GM06990 (cell line): ENCODE measurements around the gene RABL2B.
"Not testable (repeated sequence)": the region's sequence is repeated elsewhere in the genome, so short reads cannot be mapped to it uniquely, and the experiment has no call there.

ENCODE experiments used
- DNase-seq: peaks from one replicate; pipeline ENCODE4 v3.0.0-alpha.2; 2011; ENCODE audit not compliant: insufficient read length; ENCODE audit errors: extremely low read depth
- H3K27me3 ChIP-seq: replicated peaks from 2 replicates; pipeline ENCODE4 v1.6.0; 2011; ENCODE audit warnings: low read length; ENCODE audit not compliant: control insufficient read depth, insufficient read depth
- H3K36me3 ChIP-seq: 2 replicates; pipeline ENCODE4 v1.5.1; 2011; ENCODE audit warnings: low read length; ENCODE audit not compliant: control insufficient read depth, insufficient read depth
- H3K4me3 ChIP-seq: replicated peaks from 2 replicates; pipeline ENCODE4 v1.5.1; 2011; ENCODE audit warnings: low read depth, mild to moderate bottlenecking, control low read depth, low read length
- TF ChIP-seq, protein P1 (sequence below): IDR thresholded peaks from 2 replicates; pipeline ENCODE4 v1.5.1; 2011; ENCODE audit warnings: low read length, control low read depth, mild to moderate bottlenecking, inconsistent platforms; ENCODE audit not compliant: insufficient read depth, poor library complexity, severe bottlenecking

Gene RABL2B

DNA sequence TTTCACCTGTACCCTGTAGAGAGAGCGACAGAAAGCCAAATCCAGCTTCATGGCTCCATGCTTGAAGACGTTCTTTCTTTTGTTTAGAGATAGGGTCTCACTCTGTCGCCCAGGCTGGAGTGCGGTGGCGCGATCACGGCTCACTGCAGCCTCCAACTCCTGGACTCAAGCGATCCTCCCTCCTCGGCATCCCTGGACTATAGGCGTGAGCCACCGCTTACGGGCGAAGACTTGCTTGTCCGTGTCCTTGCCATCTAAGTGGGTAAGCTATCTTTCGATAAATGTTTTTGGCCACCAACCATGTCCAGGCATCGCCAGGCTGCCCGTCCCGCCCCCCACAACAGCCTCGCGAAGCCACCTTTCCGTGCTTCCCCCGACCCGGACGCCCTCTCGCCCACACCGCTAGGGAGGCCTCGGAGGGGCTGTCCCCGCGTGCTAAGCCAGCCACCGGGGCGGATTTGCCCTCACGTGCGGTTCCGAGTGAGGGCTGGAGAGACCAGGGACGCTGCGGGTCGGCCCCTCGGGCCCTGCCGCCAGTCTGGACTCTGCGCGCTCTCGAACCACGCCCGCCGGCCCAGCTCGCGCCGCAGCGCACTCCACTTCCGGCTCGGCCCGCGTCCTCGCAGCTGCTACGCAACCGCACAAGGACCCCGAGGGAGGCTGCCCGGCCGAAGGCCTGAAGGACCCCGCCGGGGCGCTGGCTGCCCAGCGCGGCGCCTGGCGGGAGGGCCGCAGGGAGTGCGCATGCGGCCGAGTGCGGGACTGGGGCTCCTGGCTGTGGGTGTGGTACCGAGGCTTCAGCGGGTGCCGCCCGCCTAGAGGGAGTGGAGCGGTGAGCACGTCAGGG lies at the start of gene RABL2B:
TSS of gene RABL2B (minus strand) at position 604 of the 847 bp plus-strand sequence. CDS start 1,342 bp downstream, outside the sequence.
- H3K4me3 ChIP-seq = peak within 1 kb of the TSS; percentile 67
- H3K27me3 ChIP-seq, H3K36me3 ChIP-seq: not testable (repeated sequence)
- peak; percentile 93 for DNase-seq

DNA sequence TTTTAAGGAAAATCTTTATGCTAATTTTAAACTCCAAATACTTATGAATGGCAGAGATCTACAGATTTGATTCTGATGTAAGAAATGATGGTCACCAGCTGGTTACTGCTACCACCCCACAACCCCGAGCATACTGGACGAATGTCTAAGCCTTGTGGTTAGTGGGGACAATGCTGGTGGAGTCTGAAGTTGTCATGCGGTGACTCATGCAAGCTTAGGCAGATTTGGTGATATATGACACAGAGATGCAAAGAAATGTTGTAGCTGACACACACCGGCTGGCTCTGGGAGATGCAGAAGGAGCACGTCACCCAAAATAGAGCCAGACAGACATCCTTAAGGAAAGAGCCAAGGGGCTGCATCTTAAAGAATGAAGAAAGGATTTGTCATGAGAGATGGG lies 3.5 kb upstream of the RABL2B start:
- not testable (repeated sequence) for H3K27me3 ChIP-seq, H3K36me3 ChIP-seq, H3K4me3 ChIP-seq, DNase-seq

DNA sequence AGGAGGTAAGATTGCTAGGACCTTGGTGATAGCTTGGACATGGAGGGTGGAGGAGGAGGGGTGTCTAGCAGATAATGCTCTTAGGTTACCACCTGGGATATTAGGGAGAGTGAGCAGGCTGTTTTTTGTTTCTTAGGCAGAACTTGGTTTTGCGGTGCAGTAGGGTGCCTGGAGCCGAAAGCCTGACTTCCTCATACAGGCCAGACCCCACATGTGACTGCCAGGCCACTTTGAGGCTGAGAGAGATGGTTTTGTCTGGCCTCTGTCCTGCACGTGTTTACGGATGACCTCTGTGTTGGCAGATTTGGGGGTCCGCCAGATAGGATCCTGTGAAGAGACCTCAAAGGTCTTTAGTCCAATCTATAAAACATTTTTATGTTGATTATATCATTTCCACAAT lies 1.9 kb upstream of the RABL2B start:
- H3K27me3 ChIP-seq, H3K4me3 ChIP-seq, H3K36me3 ChIP-seq, DNase-seq: not testable (repeated sequence)

DNA sequence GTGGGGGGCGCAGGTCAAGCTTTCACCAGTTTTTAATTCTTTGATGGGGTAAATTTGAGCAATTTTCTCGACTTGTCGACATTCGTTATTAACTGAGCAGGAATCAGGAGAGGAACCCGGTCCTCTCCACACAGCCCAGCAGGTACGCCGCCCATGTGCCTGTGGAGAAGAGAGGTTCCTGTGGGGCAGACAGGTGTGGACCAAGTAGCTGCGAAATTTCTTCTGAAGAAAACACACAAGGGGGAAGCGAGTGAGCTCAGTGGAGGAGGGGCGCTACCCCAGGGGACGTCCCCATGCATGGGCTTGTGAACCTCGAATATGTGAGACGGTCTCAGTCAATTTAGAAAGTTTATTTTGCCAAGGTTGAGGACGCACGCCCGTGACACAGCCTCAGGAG lies 442 bp upstream of the RABL2B start:
- not testable (repeated sequence) for H3K36me3 ChIP-seq, DNase-seq, H3K27me3 ChIP-seq
- H3K4me3 ChIP-seq = peak overlapping the region; percentile 60

DNA sequence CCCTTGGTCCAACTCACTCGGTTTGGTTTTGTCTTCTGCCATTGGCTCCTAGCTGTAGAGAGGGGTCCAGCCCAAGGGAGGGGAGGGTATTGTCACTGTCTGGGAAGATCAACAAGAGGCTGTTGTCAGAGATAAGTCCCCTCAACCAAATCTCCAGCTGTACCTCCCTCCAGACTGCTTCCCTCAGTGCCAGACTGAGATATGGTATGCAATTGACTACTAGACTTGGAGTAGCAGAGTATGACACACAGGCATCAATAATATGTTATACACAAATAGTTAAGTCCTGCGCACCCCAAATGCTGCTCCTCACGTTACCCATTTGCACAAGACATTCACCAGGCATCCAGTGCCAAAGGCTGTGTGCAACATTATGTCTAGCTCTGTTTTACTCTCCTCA lies 1.2 kb downstream of the RABL2B start:
- DNase-seq, H3K4me3 ChIP-seq, H3K36me3 ChIP-seq, H3K27me3 ChIP-seq: not testable (repeated sequence)

DNA sequence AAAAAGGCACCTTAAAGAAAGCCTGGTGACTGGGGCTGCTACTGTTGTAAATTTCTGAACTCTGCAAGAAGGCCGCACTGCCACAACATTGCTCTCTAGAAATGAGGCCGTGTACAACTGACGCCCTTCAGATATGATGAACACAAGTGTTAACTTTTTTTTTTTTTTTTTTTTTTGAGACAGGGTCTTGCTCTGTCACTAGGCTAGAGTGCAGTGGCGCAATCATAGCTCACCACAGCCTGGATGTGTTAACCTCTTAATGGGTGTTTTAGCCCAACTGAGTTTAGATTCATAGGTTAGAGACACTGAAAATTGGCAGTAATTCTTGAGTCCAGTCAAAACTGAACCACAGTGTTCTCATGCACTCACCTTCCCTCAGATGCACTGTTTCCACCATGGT lies 3.2 kb downstream of the RABL2B start:
- not testable (repeated sequence) for H3K36me3 ChIP-seq, H3K27me3 ChIP-seq, DNase-seq, H3K4me3 ChIP-seq

DNA sequence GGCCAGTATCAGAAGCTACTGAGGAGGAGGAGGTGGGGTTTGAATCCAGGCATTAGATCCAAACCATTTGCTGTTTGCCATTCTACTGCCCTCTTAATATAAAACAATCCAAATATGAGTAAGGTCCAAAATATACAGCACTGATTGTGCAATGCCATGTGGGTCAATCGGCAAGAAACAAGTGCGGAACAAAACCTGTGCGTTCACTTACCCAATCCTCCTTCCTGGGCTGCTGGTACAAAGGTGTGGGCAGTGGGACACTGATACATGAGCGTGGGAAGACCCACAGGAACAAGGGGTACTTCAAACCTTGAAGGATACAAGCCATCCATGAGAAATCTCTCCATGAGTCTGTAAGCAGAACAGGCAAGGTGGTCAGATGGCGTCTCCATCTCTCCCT lies 5.8 kb downstream of the RABL2B start:
- H3K36me3 ChIP-seq, H3K27me3 ChIP-seq, DNase-seq: not testable (repeated sequence)

DNA sequence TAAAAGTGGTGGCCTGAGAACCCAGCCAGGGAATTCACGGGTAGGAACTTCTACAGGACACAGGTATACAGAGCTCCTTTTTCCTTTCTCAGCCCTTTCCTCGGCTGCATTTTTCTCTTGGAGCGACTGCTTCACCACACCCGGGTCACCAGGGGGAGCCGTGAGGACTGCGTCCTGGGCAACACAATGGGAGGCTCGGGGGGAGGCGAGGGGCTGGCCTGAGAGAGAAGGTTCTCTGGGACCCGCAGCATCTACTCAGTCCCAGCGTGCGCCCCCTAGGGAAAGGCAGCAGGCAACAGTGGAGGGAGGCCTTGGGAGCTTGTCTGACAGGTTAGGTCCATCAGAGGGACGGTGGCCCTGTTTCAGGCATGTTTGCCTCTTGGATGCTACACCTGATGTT lies 8.3 kb downstream of the RABL2B start:
- not testable (repeated sequence) for H3K4me3 ChIP-seq, H3K36me3 ChIP-seq, H3K27me3 ChIP-seq
- TF ChIP-seq, protein P1, sequence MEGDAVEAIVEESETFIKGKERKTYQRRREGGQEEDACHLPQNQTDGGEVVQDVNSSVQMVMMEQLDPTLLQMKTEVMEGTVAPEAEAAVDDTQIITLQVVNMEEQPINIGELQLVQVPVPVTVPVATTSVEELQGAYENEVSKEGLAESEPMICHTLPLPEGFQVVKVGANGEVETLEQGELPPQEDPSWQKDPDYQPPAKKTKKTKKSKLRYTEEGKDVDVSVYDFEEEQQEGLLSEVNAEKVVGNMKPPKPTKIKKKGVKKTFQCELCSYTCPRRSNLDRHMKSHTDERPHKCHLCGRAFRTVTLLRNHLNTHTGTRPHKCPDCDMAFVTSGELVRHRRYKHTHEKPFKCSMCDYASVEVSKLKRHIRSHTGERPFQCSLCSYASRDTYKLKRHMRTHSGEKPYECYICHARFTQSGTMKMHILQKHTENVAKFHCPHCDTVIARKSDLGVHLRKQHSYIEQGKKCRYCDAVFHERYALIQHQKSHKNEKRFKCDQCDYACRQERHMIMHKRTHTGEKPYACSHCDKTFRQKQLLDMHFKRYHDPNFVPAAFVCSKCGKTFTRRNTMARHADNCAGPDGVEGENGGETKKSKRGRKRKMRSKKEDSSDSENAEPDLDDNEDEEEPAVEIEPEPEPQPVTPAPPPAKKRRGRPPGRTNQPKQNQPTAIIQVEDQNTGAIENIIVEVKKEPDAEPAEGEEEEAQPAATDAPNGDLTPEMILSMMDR = peak; percentile 58
- peak; percentile 22 for DNase-seq

More for the DNA sequence above, 5.8 kb downstream of the RABL2B start:
- not testable (repeated sequence) for H3K4me3 ChIP-seq

DNA sequence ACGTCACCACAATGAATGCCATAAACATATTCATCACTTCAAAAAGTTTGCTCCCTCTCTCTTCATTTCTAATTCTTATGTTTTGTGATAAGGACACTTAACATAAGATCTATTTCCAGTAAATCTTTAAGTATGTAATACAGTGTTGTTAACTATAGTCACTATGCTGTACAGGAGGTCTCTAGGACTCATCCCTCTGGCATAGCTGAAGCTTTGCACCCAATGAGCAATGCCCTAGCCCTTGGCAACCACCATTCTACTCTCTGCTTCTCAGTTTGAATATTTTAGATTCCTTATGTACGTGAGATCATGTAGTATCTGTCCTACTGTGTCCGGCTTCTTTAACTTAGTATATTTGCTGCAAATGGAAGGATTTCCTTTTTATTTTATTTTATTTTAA lies 19.1 kb downstream of the RABL2B start:
- H3K36me3 ChIP-seq, H3K4me3 ChIP-seq, H3K27me3 ChIP-seq, DNase-seq: not testable (repeated sequence)

DNA sequence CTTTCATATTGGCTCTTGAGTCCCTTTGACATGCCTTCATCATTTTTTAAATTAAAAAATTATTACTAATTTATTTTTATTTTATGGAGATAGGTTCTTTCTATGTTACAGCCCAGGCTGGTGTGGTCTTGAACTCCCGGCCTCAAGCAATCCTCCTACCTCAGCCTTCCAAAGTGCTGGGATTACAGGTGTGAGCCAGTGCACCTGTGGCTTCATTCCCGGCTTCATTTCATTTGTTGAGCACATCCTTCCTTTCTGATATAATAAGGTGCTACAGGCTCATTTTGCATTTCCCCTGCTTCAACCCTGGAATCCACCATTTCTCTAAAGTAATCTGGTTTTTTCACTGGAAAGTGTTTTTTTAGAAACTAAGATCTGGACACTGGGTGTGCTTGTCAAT lies 21.6 kb downstream of the RABL2B start:
- not testable (repeated sequence) for H3K27me3 ChIP-seq, H3K36me3 ChIP-seq, DNase-seq, H3K4me3 ChIP-seq

DNA sequence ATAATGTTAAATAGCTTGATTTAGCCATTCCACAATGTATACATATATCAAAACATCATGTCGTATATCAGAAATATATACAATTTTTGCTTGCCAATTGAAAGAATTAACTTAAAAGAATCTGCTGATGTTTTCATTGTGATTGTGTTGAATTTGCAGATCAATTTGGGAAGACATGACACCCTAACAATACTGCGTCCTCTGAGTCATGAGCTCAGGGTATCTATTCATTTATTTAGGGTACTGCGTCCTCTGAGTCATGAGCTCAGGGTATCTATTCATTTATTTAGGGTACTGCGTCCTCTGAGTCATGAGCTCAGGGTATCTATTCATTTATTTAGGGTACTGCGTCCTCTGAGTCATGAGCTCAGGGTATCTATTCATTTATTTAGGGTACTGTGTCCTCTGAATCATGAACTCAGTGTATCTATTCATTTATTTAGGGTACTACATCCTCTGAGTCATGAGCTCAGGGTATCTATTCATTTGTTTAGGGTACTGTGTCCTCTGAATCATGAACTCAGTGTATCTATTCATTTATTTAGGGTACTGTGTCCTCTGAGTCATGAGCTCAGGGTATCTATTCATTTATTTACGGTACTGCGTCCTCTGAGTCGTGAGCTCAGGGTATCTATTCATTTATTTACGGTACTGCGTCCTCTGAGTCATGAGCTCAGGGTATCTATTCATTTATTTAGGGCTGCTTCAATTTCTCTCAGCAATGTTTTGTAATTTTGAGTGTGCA lies 23.7 kb downstream of the RABL2B start:
- H3K27me3 ChIP-seq, H3K4me3 ChIP-seq, H3K36me3 ChIP-seq, DNase-seq: not testable (repeated sequence)
